ENCODE results near the gene ZMAT1. TPM values are rescaled to one million over a fixed set of nuclear protein-coding genes. Genes with fewer than 3 reads are reported as not detected.

ZMAT1 gene
- total and polyA plus RNA-seq, 2 donors (not counting 1 experiment from before 2014, with no cell fraction given) = 20.6 to 38.4 TPM

Small RNA genes within 50 kb of the gene (small RNA-seq; reads per million reads assigned to genes)
- gene RNU6-345P (ENCODE audit: insufficient read length, low read depth, low replicate concordance) = not detected

Other genes starting within 250 kb of the ZMAT1 start
- not detected in 2 replicates for gene TCEAL2, start 193.7 kb upstream of the ZMAT1 start, total RNA-seq
- gene TCEAL2, start 193.7 kb upstream of the ZMAT1 start, polyA plus RNA-seq = not detected in 2 replicates
- not detected in 2 replicates for gene TCEAL6, start 210.5 kb upstream of the ZMAT1 start, total RNA-seq
- not detected in 2 replicates for gene TCEAL6, start 210.5 kb upstream of the ZMAT1 start, polyA plus RNA-seq
- 0.91 and 2.7 TPM in 2 replicates for gene BEX5, start 223.9 kb upstream of the ZMAT1 start, total RNA-seq
- 1.2 and 3.9 TPM in 2 replicates for gene BEX5, start 223.9 kb upstream of the ZMAT1 start, polyA plus RNA-seq